Transverse colon (tissue), 4 donors: ENCODE results near the gene ST6GAL2.

Experiments used
- CTCF ChIP-seq, 5 experiments: fragments of 200-600 bp in 3 of 5; fragments of 450-650 bp in 2 of 5; sonication (generic) in 3 of 5; IDR thresholded peaks; 1 replicate in 2 of 5; 2 replicates in 3 of 5; pipeline ENCODE4 v1.5.1; 2016 to 2017; ENCODE audit warnings: antibody characterized with exemption in 5 of 5, inconsistent platforms in 3 of 5, mild to moderate bottlenecking in 2 of 5, moderate library complexity in 1 of 5
- EP300 ChIP-seq: sonication (generic); formaldehyde crosslinking; IDR thresholded peaks from one replicate; pipeline ENCODE4 v1.6.1; 2017; ENCODE audit warnings: antibody characterized with exemption, low read depth
- POLR2A ChIP-seq: fragments of 450-650 bp; IDR thresholded peaks from one replicate; pipeline ENCODE4 v1.6.1; 2016; ENCODE audit warnings: antibody characterized with exemption, mild to moderate bottlenecking, moderate library complexity
- POLR2AphosphoS5 ChIP-seq, 3 donors: sonication (generic); formaldehyde crosslinking; IDR thresholded peaks; one replicate each; pipeline ENCODE4 v1.6.1; 2016; ENCODE audit warnings: antibody characterized with exemption in 3 of 3

GRCh38 chr2:106899786-106900530 is 14.0 kb upstream of the ST6GAL2 start:
- no peak for TF ChIP-seq CTCF (IDR thresholded peaks at IDR 0.05)
- TF ChIP-seq POLR2A = no peak
- no peak for TF ChIP-seq POLR2AphosphoS5 (IDR thresholded peaks at IDR 0.05)
- no peak for TF ChIP-seq EP300
